Kidney (tissue), 22 donors: ENCODE data around the gene FBXW4. TPM values are rescaled to one million over a fixed set of nuclear protein-coding genes. Genes with fewer than 3 reads are reported as not detected.

Experiments used
- DNase-seq, 5 donors: peaks; one replicate each; pipeline ENCODE4 v3.0.0-alpha.2; 2013 to 2020
- FAIRE-seq: peaks from 2 replicates; lab custom pipeline; 2012; peaks lifted over from hg19 to GRCh38; lab: Jason Lieb, UNC
- H3K27ac ChIP-seq, 2 donors: one replicate each; pipeline ENCODE4 v1.7.0; 2013; ENCODE audit warnings: low read depth in 2 of 2, low read length in 2 of 2, inconsistent platforms in 1 of 2
- H3K27me3 ChIP-seq: one replicate; pipeline ENCODE4 v1.7.1; 2013; ENCODE audit warnings: low read length, inconsistent platforms; ENCODE audit not compliant: control insufficient read depth, insufficient read depth
- H3K36me3 ChIP-seq, 3 donors: one replicate each; pipeline versions ENCODE4 v1.7.0 to v1.7.1; 2013; ENCODE audit warnings: low read length in 3 of 3, control low read depth in 1 of 3, inconsistent platforms in 1 of 3; ENCODE audit not compliant: insufficient read depth in 3 of 3, control insufficient read depth in 2 of 3
- H3K4me1 ChIP-seq, 3 donors: one replicate each; pipeline versions ENCODE4 v1.7.0 to v1.7.1; 2013; ENCODE audit warnings: low read length in 3 of 3, inconsistent platforms in 1 of 3, low read depth in 1 of 3; ENCODE audit not compliant: control insufficient read depth in 2 of 3, insufficient read depth in 2 of 3
- H3K4me3 ChIP-seq, 3 donors: one replicate each; pipeline versions ENCODE4 v1.7.0 to v1.8.1; 2013; ENCODE audit warnings: low read length in 3 of 3, control low read depth in 1 of 3, inconsistent platforms in 1 of 3
- H3K9ac ChIP-seq, 3 donors: one replicate each; pipeline versions ENCODE4 v1.7.0 to v1.7.1; 2013; ENCODE audit warnings: low read length in 3 of 3, control low read depth in 1 of 3, inconsistent platforms in 1 of 3
- H3K9me3 ChIP-seq, 3 donors: one replicate each; pipeline versions ENCODE4 v1.7.0 to v1.7.1; 2013; ENCODE audit warnings: low read length in 3 of 3, control low read depth in 1 of 3, inconsistent platforms in 1 of 3; ENCODE audit not compliant: control insufficient read depth in 2 of 3, insufficient read depth in 1 of 3
- CTCF ChIP-seq: IDR thresholded peaks from 3 replicates; pipeline ENCODE4 v1.5.1; 2012; ENCODE audit warnings: mild to moderate bottlenecking, moderate library complexity, borderline replicate concordance; ENCODE audit not compliant: insufficient read depth; ENCODE audit errors: extremely low read depth
- intact Hi-C: fragments of 100-400 bp; cut with DNase I; formaldehyde crosslinking; loops from one replicate; pipeline ENCODE4 v1.11.1; 2022
- long read RNA-seq, 10 donors: library from polyadenylated mRNA in 1 of 10; unstranded in 1 of 10; transcript quantifications; one replicate each; pipeline ENCODE4 v2.0.0 and lab custom pipeline, GENCODE V29; 2021 to 2026
- polyA plus RNA-seq: library from polyadenylated mRNA; stranded (reverse); fragments of 350-450 nt; fragmentation: Illumina TruSeq; extraction: RNeasy Lipid Tissue Mini Kit (QIAGEN cat#74804); gene quantifications from one replicate; pipeline ENCODE4 v1.2.3, GENCODE V29; 2014; ENCODE audit warnings: low read depth, low replicate concordance; ENCODE audit not compliant: insufficient read depth
- total RNA-seq: library from RNA; stranded (reverse); fragmentation: NEBNext Ultra II Directional; extraction: Animal tissue kit (Norgen Biotek cat#: 25700); gene quantifications from one replicate; pipeline ENCODE4 v1.2.1, GENCODE V29; 2021
- donor health status: control.
- donor health status: control.
- donor health status: control.
- donor health status: control.
- donor health status: control.
- donor health status: DM: yes; HTN: yes; CAD: no.
- donor health status: Normal renal cell carcinoma (clear cell type).

The FBXW4 gene
- 80.1 TPM for total RNA-seq
- 47.6 TPM for polyA plus RNA-seq
- long read RNA-seq, donor 1, partial matches to known transcripts: 0 of 1 reads
- long read RNA-seq, donor 1, other reads (novel, unspliced or antisense): 0 of 1 reads
- long read RNA-seq, donor 2, partial matches to known transcripts: 0 of 1 reads
- long read RNA-seq, donor 2, other reads (novel, unspliced or antisense): 0 of 1 reads
- long read RNA-seq, donor 3, partial matches to known transcripts: 0 of 1 reads
- long read RNA-seq, donor 3, other reads (novel, unspliced or antisense): 0 of 1 reads
- long read RNA-seq, donor 4, partial matches to known transcripts: 0 of 3 reads
- long read RNA-seq, donor 4, other reads (novel, unspliced or antisense): 0 of 3 reads
- long read RNA-seq, donor 5: 0 reads
- long read RNA-seq, donor 6, partial matches to known transcripts: 0 of 1 reads
- long read RNA-seq, donor 6, other reads (novel, unspliced or antisense): 0 of 1 reads
- long read RNA-seq, donor 7, transcript FBXW4-201 (9 exons, 2,483 nt): major isoform, 24 of 35 reads
- long read RNA-seq, donor 7, partial matches to known transcripts: 4 of 35 reads
- long read RNA-seq, donor 7, other reads (novel, unspliced or antisense): 6 of 35 reads
- long read RNA-seq, donor 8, partial matches to known transcripts: 0 of 2 reads
- long read RNA-seq, donor 8, other reads (novel, unspliced or antisense): 0 of 2 reads
- long read RNA-seq, donor 9: 0 reads
- long read RNA-seq, donor 10, partial matches to known transcripts: 0 of 2 reads
- long read RNA-seq, donor 10, other reads (novel, unspliced or antisense): 0 of 2 reads

- H3K27ac ChIP-seq: peak within 1 kb of the TSS; percentile 97 to 98
- H3K4me1 ChIP-seq: peaks cover 4 to 16% (median 15%) of the 10 kb centered on the region in 3 donors
- peak; percentile 52 to 89 (median 67) for DNase-seq
- intact Hi-C loops: no loop called here
- FAIRE-seq: no peak
- peak within 1 kb of the TSS; percentile 66 to 99 (median 77) for H3K9ac ChIP-seq
- H3K36me3 ChIP-seq: no peaks in the 10 kb centered on the region
- no peaks in the 10 kb centered on the region for H3K9me3 ChIP-seq
- peak within 1 kb of the TSS; percentile 74 to 89 (median 81) for H3K4me3 ChIP-seq
- no peak for TF ChIP-seq CTCF
- no peaks in the 10 kb centered on the region for H3K27me3 ChIP-seq
Observed at GRCh38 chr10:101694674-101695403, at the start of gene FBXW4. Gene FBXW4 (minus strand): TSS chr10:101695170. CDS start chr10:101695105, 65 bp downstream.

GRCh38 chr10:101744267-101744666, 49.3 kb upstream of the FBXW4 start:
- Histone ChIP-seq H3K9ac (no peak overlapping the region), H3K4me3 (no peak overlapping the region), H3K27ac (no peak overlapping the region), H3K9me3 (no peaks in the 10 kb centered on the region), H3K36me3 (no peaks in the 10 kb centered on the region), H3K4me1 (peaks cover 0 to 6% (median 0%) of the 10 kb centered on the region in 3 donors), H3K27me3 (no peaks in the 10 kb centered on the region)
- no peak for FAIRE-seq
- no peak for TF ChIP-seq CTCF
- no peak for DNase-seq
- intact Hi-C loops: no loop called here

- DNase-seq (no peak), FAIRE-seq (no peak)
- no peak overlapping the region for H3K9ac ChIP-seq
- H3K27ac ChIP-seq: no peak overlapping the region
- H3K9me3 ChIP-seq: no peaks in the 10 kb centered on the region
- intact Hi-C loops: no loop called here
- no peaks in the 10 kb centered on the region for H3K36me3 ChIP-seq
- no peaks in the 10 kb centered on the region for H3K4me1 ChIP-seq
- TF ChIP-seq CTCF: no peak
- H3K4me3 ChIP-seq: no peak overlapping the region
- H3K27me3 ChIP-seq: no peaks in the 10 kb centered on the region
Observed at GRCh38 chr10:101741938-101742337, 47.0 kb upstream of the FBXW4 start.
